Measurements from ENCODE around the gene MLF2.

Gene MLF2

GRCh38 chr12:6783828-6784227 is 30.9 kb upstream of the MLF2 start:
- no peak for DNase-seq (ENCODE audit: low spot score)
- Histone ChIP-seq H3K27ac (no peak overlapping the region), H3K4me3 (no peak overlapping the region)
- no peak for TF ChIP-seq CTCF (IDR thresholded peaks at IDR 0.05)

- no peak for TF ChIP-seq CTCF (IDR thresholded peaks at IDR 0.05)
- no peak overlapping the region for H3K27ac ChIP-seq
- H3K4me3 ChIP-seq = no peak overlapping the region
- no peak for DNase-seq (ENCODE audit: low spot score)
Measured at GRCh38 chr12:6782850-6783566, 30.1 kb upstream of the MLF2 start.

- Histone ChIP-seq H3K4me3 (no peak overlapping the region), H3K27ac (no peak overlapping the region)
- no peak for TF ChIP-seq CTCF (IDR thresholded peaks at IDR 0.05)
- DNase-seq (ENCODE audit: low spot score) = no peak
Measured at GRCh38 chr12:6782119-6782518, 29.2 kb upstream of the MLF2 start.

GRCh38 chr12:6780573-6780972 is 27.6 kb upstream of the MLF2 start:
- no peak overlapping the region for H3K27ac ChIP-seq
- DNase-seq (ENCODE audit: low spot score) = no peak
- H3K4me3 ChIP-seq = no peak overlapping the region
- no peak for TF ChIP-seq CTCF (IDR thresholded peaks at IDR 0.05)

GRCh38 chr12:6779708-6780432 is 26.9 kb upstream of the MLF2 start:
- TF ChIP-seq CTCF (IDR thresholded peaks at IDR 0.05) = no peak
- DNase-seq (ENCODE audit: low spot score) = no peak
- H3K27ac ChIP-seq = no peak overlapping the region

GRCh38 chr12:6778574-6779550 is 25.9 kb upstream of the MLF2 start:
- Histone ChIP-seq H3K4me3 (peak overlapping the region; percentile 65), H3K27ac (peak overlapping the region; percentile 44 to 61)
- peak; percentile 96 for DNase-seq (ENCODE audit: low spot score)
- TF ChIP-seq CTCF (IDR thresholded peaks at IDR 0.05) = peak; percentile 91

More at GRCh38 chr12:6779708-6780432, 26.9 kb upstream of the MLF2 start:
- H3K4me3 ChIP-seq = no peak overlapping the region
